SU-DHL-6 (cell line): ENCODE measurements around the gene C16orf87.

Experiments
- H2AFZ ChIP-seq: fragments of 200-600 bp; sonication (generic); 2 replicates; pipeline ENCODE4 v1.6.1; 2014; ENCODE audit warnings: low read depth, mild to moderate bottlenecking, moderate library complexity, mixed read lengths, antibody characterized with exemption, low read length; ENCODE audit not compliant: severe bottlenecking
- H3F3A ChIP-seq: fragments of 200-600 bp; shearing (Covaris generic); 2 replicates; pipeline ENCODE4 v1.6.0; 2016; ENCODE audit warnings: antibody characterized with exemption, mild to moderate bottlenecking; ENCODE audit not compliant: insufficient read depth
- H3K27ac ChIP-seq: fragments of 200-600 bp; sonication (generic); 2 replicates; pipeline ENCODE4 v1.5.1; 2016; ENCODE audit warnings: low read depth, mild to moderate bottlenecking, low read length, moderate library complexity, mixed read lengths
- H3K27me3 ChIP-seq: fragments of 200-600 bp; sonication (generic), shearing (Covaris generic); 2 replicates; pipeline ENCODE4 v1.6.0; 2014; ENCODE audit warnings: mild to moderate bottlenecking, low read length
- H3K36me3 ChIP-seq: fragments of 200-600 bp; sonication (generic); 2 replicates; pipeline ENCODE4 v1.6.1; 2014; ENCODE audit warnings: mild to moderate bottlenecking, low read length, mixed read lengths
- H3K4me2 ChIP-seq: fragments of 300-600, 200-600 bp; shearing (Covaris generic), sonication (generic); 2 replicates; pipeline ENCODE4 v1.6.0; 2014; ENCODE audit warnings: low read length, low read depth, mild to moderate bottlenecking; ENCODE audit not compliant: poor library complexity, severe bottlenecking
- H3K4me3 ChIP-seq: fragments of 200-600 bp; sonication (generic); 2 replicates; pipeline ENCODE4 v1.5.1; 2014; ENCODE audit warnings: antibody characterized with exemption, low read length, mild to moderate bottlenecking, mixed read lengths; ENCODE audit not compliant: insufficient read depth, poor library complexity, severe bottlenecking
- H3K79me2 ChIP-seq: fragments of 200-600 bp; sonication (generic); 2 replicates; pipeline ENCODE4 v1.6.1; 2014; ENCODE audit warnings: mild to moderate bottlenecking, low read length, moderate library complexity; ENCODE audit not compliant: insufficient read depth
- H3K9ac ChIP-seq: fragments of 200-600 bp; sonication (generic); 2 replicates; pipeline ENCODE4 v1.7.0; 2014; ENCODE audit warnings: mild to moderate bottlenecking, low read length
- H3K9me2 ChIP-seq: fragments of 200-600 bp; sonication (generic); replicated peaks from 2 replicates; pipeline ENCODE4 v1.6.1; 2014; ENCODE audit warnings: low read length; ENCODE audit not compliant: insufficient read depth
- H3K9me3 ChIP-seq: fragments of 200-600 bp; sonication (generic); 2 replicates; pipeline ENCODE4 v1.6.1; 2014; ENCODE audit warnings: low read length, mixed read lengths; ENCODE audit not compliant: insufficient read depth
- H4K20me1 ChIP-seq: fragments of 200-600 bp; sonication (generic); 2 replicates; pipeline ENCODE4 v1.6.1; 2014; ENCODE audit warnings: low read depth, mild to moderate bottlenecking, antibody characterized with exemption, low read length, moderate library complexity, mixed read lengths
- EZH2phosphoT487 ChIP-seq: fragments of 200-600 bp; sonication (generic), shearing (Covaris generic); conservative IDR thresholded peaks from 2 replicates; pipeline ENCODE4 v1.6.1; 2018; ENCODE audit warnings: mild to moderate bottlenecking, antibody characterized with exemption, low read length, moderate library complexity, mixed read lengths
- TF ChIP-seq, protein P1 (sequence below): fragments of 200-600 bp; sonication (generic); IDR thresholded peaks from one replicate; pipeline ENCODE4 v1.5.1; 2017; ENCODE audit warnings: antibody characterized with exemption, mild to moderate bottlenecking, low read length, moderate library complexity; ENCODE audit not compliant: insufficient read depth, poor library complexity, severe bottlenecking

Gene C16orf87

DNA sequence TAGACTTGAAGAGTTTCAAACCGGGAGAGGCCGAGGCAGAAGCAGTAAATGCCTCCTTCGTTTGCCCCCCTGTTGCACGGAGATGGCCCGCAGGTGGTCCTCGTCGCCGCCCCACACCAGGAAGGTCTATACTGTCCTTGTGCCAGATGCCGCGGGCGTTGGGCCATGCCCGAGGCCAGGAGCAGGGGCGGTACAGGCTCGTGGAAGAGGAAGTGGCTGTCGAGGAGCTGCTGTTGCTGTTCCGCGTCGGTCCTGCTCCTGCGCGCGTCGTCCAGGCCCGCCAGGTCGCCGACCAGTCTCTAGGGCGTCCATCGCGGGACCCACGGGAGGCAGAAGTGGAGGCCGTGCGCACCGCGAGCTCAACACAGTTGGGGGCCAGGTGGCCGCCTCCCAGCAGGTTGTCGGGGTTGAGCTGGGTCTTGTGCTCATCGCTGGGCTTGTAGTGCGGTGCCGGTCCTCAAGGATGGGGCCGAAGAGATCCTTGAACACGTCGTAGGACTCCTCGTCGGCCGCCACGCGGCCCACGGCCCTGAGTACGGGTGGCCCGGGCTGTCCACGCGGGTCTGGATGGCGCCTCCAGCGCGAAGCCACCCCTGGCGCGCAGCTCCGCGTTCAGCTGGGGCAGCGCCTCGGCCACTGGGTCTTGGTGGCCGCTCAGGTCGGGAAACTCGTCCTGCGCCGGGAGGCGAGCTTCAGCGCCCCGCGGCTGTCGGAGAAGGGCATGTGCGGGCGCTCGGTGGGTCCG lies 13.1 kb upstream of the C16orf87 start:
- Histone ChIP-seq H4K20me1 (no peaks in the 10 kb centered on the region), H2AFZ (no peak overlapping the region), H3K4me3 (no peak overlapping the region), H3K9ac (no peak overlapping the region), H3K27me3 (no peaks in the 10 kb centered on the region), H3K4me2 (no peak overlapping the region), H3K9me2 (no peaks in the 10 kb centered on the region), H3K36me3 (no peaks in the 10 kb centered on the region), H3K79me2 (no peaks in the 10 kb centered on the region), H3K9me3 (no peaks in the 10 kb centered on the region), H3F3A (no peaks in the 10 kb centered on the region), H3K27ac (no peak overlapping the region)
- TF ChIP-seq, protein P1, sequence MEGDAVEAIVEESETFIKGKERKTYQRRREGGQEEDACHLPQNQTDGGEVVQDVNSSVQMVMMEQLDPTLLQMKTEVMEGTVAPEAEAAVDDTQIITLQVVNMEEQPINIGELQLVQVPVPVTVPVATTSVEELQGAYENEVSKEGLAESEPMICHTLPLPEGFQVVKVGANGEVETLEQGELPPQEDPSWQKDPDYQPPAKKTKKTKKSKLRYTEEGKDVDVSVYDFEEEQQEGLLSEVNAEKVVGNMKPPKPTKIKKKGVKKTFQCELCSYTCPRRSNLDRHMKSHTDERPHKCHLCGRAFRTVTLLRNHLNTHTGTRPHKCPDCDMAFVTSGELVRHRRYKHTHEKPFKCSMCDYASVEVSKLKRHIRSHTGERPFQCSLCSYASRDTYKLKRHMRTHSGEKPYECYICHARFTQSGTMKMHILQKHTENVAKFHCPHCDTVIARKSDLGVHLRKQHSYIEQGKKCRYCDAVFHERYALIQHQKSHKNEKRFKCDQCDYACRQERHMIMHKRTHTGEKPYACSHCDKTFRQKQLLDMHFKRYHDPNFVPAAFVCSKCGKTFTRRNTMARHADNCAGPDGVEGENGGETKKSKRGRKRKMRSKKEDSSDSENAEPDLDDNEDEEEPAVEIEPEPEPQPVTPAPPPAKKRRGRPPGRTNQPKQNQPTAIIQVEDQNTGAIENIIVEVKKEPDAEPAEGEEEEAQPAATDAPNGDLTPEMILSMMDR, result no peak
- TF ChIP-seq EZH2phosphoT487, result no peak

DNA sequence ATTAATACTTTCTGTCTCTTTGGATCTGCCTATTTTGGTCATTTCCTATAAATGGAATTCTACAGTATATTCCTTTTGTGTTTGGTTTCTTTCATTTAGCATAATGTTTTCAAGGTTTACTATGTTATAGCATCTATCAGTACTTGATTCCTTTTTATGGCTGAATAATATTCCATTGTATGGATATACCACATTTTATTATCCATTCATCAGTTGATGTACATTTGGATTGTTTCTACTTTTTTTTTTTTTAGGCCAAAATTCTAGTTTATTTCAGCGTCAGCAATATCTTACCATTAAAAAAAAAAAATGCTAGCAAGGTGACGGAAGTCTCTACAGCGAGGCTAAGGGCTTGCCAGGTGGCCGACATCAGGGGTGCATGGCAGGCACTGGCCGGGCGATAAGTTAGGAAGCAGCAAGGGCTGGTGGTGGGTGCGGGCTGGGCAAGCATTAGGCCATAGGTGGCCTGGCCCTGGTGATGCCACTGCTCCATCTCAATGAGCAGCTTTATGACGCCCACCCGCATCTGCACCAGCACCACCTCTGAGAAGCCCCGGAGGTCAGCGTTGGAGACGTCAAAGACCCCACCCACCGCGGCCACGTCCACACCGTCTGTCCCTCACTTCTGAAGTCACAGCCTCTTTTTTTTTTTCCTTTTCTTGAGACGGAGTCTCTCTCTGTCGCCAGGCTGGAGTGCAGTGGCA lies 11.4 kb upstream of the C16orf87 start:
- Histone ChIP-seq H3K4me2 (no peak overlapping the region), H3K4me3 (no peak overlapping the region), H3F3A (no peaks in the 10 kb centered on the region), H3K27me3 (no peaks in the 10 kb centered on the region), H3K9me3 (no peaks in the 10 kb centered on the region), H3K9me2 (no peaks in the 10 kb centered on the region), H3K27ac (no peak overlapping the region), H2AFZ (no peak overlapping the region), H3K79me2 (no peaks in the 10 kb centered on the region), H3K36me3 (no peaks in the 10 kb centered on the region), H3K9ac (no peak overlapping the region), H4K20me1 (no peaks in the 10 kb centered on the region)
- TF ChIP-seq, protein P1, result no peak
- no peak for TF ChIP-seq EZH2phosphoT487

DNA sequence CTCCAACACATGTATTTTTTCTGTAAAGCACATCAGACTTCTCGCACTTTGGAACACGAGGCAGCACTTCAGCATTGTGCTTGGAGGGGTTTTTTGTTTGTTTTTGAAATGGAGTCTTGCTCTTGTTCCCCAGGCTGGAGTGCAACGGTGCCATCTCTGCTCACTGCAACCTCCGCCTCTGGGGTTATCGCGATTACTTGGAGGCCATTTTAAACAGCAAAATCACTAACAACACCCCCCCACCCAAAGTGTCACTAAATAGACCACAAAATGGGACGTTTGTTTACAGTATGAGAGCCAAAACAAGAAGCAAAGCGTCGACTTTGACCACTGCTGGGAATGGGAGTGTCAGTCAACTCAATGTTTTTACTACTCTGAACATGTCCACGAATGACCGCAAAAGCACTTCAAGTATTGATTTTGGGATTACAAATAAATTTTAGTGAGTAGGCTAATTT lies 9.0 kb upstream of the C16orf87 start:
- no peaks in the 10 kb centered on the region for H4K20me1 ChIP-seq
- TF ChIP-seq EZH2phosphoT487, result no peak
- TF ChIP-seq, protein P1, result no peak
- H3K9me2 ChIP-seq, result no peaks in the 10 kb centered on the region
- H3K4me2 ChIP-seq, result no peak overlapping the region
- H2AFZ ChIP-seq, result no peak overlapping the region
- H3F3A ChIP-seq, result no peaks in the 10 kb centered on the region
- no peak overlapping the region for H3K4me3 ChIP-seq
- no peak overlapping the region for H3K27ac ChIP-seq
- H3K9ac ChIP-seq, result no peak overlapping the region
- H3K36me3 ChIP-seq, result no peaks in the 10 kb centered on the region
- H3K9me3 ChIP-seq, result no peaks in the 10 kb centered on the region
- no peaks in the 10 kb centered on the region for H3K27me3 ChIP-seq
- no peaks in the 10 kb centered on the region for H3K79me2 ChIP-seq
